ENCODE data around the gene CEP57.

DNA sequence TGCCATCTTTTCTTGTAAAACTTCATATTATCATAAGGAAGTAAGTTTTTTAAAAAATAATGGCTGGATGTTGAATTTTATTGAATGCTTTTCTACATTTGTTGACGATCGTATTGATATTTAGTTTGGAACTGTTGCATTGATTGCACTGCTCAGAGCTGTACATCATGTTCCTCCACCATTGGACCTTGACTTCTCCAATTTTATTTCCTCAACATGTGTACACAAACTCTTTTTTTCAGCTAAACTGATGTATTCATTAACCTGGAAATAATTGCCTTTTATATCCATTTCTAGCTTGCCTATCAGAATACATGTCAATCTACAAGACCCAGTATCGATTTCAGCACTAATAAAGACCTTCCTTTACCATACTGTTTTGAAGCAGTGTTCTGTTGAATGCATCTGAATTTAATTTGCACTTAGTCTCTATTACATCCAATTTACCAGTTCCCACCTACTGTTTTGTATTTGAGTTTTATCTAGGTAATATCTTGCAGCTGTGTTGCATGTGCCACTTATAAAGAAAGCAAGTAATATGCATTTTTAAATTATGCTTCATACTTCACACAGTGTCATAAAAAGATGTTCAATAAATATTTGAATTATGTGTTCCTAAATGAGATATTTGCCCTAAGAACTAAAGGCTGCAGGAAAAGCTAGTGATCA, 5.5 kb downstream of the CEP57 start:
- TF ChIP-seq CTCF (IDR thresholded peaks at IDR 0.05) (no peak), EZH2 (IDR thresholded peaks at IDR 0.05; ENCODE audit: borderline replicate concordance, insufficient read depth, low read depth, low read length, poor library complexity, severe bottlenecking) (no peak)

All from B cell (primary cell).